ENCODE measurements around the gene FAM133A.

The FAM133A gene

DNA sequence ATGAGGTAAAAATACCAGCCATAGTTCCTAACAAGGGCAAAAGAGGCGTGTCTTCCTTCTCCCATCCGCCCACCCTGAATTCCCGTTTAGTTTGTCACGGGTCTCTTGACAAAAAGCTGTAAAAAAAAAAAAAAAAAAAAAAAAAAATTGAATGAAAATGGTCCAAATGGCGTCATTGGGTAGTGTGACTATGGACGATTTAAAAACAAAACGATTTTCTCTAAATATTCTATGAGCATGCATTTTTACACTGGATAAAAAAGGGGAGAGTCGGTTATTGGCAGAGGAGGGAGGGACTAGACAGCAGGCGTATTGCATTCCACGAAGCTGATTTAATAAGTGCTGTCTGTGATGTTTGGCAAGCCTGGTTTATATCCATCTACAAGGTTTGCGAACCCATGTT is at the start of gene FAM133A:
FAM133A (plus strand) TSS at position 338 of the 403 bp plus-strand sequence. CDS start 35,214 bp downstream, outside the sequence.
- no peak for DNase-seq (ENCODE audit: low read depth in 3 of 3)

GRCh38 chrX:93637591-93637990 is 36.4 kb upstream of the FAM133A start:
- DNase-seq (ENCODE audit: low read depth in 3 of 3) = no peak

DNA sequence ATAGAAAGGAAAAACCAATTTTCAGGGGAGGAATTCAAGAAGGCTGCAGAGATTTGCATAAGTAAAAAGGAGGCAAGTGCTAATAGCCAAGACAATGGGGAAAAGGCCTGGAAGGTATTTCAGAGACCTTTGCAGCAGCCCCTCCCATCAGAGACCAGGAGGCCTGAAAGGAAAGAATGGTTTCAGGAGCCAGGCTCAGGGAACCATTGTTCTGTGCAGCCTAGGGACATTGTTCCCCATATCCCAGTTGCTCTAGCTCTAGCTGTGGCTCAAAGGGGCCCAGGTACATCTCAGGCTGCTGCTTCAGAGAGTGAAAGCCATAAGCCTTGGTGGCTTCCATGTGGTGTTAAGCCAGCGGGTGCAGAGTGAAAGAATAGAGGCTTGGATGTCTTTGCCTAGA is 24.6 kb upstream of the FAM133A start:
- no peak for DNase-seq (ENCODE audit: low read depth in 3 of 3)

DNA sequence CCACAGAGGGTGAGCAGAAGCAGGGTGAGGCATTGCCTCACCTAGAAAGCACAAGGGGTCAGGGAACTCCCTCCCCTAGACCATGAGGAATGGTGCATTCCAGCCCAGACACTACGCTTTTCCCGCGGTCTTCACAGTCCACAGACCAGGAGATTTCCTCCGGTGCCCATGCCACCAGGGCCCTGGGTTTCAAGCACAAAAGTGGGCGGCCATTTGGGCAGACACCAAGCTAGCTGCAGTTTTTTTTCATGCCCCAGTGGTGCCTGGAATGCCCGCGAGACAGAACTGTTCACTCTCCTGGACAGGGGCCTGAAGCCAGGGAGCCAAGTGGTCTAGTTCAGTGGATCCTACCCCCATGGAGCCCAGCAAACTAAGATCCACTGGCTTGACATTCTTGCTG is 13.4 kb upstream of the FAM133A start:
- DNase-seq (ENCODE audit: low read depth in 3 of 3) = no peak

DNA sequence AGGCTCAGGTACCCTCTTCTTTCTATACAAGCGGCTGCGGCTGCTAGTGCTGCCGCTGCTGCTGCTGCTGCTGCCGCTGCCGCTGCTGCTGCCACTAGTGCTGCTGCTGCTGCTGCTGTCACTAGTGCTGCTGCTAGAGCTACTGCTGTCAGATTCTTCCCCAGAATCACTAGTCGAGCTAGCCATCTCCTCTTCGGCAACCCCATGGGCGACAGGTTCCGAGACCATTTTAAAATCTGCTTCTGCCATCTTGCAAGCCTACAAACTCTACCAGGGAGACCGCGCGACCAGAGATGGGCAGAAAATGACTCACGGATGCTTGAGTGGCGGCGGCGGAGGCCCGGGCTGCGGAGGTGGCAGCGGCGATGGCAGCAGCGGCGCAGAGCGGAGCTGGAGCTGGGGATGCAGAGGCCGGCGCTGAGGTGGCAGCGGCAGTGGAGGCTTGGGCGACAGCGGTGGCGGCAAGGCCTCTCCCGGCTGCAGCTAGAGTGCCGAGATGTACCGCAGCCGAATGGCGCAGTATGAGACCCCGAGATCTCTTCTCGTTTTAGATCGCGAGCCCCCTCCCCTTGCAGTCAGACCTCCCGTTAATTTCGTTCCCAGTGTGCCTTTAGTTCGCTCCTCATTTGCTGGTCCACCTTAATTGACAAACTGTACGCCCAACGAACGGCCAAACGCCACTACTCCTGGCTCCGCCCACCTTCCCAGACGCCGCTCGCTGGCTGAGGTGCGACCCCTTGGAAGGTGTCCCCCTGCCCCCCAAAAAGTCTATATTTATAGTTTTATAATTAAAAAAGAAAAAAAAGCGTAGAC is 744 bp upstream of the FAM133A start, which contains the start of gene NAP1L3:
NAP1L3 (minus strand) TSS at position 523 of the 813 bp plus-strand sequence; CDS start at position 249, 274 bp downstream.
- peak; percentile 23 to 38 (median 26) for DNase-seq (ENCODE audit: low read depth in 3 of 3)

DNA sequence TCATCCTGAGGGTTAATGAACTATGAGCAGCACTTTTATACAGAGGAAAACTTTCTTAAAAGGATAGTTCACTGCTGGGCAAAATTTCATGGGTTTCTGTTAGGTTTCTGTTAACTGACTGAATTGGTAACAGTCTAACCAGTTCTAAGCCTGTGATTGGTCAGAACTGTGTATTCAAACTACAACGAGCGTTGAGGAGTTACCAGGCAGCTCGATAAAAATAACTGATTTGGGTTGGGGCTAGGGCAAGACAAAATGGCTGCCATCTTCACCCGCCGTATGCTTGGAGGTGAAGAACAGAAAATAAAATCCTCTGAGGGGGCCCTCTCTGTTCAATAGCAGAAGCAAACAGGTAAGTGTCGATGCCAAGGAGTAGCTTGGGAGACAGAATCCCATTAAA is 22.0 kb downstream of the FAM133A start:
- no peak for DNase-seq (ENCODE audit: low read depth in 3 of 3)

GRCh38 chrX:93703701-93704100 is 29.7 kb downstream of the FAM133A start:
- DNase-seq (ENCODE audit: low read depth in 3 of 3) = no peak

DNA sequence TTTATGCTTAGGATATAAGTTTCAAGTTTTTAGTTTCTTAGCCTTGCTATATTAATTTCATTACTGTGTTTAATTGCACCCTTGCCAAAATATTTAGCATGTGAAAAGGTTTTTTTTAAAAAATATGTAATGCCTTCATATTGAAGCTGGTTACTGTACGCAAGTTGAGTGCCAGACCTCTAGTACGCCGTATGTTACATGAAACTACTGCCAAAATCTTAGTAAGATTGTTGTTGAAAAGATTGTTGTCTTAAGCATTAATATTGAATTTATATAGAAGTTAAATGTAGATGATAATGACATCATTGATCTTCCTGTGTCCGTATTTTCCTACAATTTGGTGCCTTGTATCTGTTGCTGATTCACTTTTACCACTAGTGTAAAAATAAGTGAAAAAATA is 37.1 kb downstream of the FAM133A start:
- no peak for DNase-seq (ENCODE audit: low read depth in 3 of 3)

GRCh38 chrX:93741811-93742210 is 67.8 kb downstream of the FAM133A start:
- DNase-seq (ENCODE audit: low read depth in 3 of 3) = no peak

DNA sequence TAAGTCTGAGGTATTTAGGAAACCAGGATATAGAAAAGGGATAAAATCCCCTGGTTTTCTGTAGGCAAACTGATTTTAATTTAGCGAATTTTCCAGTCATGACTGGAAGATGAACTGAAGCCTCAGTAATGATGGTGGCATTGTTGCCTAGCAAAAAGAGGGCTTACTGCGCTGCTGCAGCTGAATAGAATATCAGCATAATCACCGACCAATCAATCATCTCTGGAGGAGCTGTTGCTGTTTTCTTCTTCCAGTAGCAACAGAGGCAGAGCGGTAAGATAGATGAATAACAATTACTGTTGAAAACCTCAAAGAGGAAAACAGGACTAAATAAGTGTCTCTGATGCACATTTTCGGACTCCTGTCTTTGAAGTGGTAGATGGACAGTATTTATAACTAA is 86.2 kb downstream of the FAM133A start:
- DNase-seq (ENCODE audit: low read depth in 3 of 3) = no peak
